Stimulated activated CD8-positive, alpha-beta memory T cell treated with anti-CD3 and anti-CD28 coated beads, Interleukin-4, amount 100 ng/mL, for 1 hour (primary cell): Measurements from ENCODE around the gene MYO1E.

Experiments
- DNase-seq, 2 donors: peaks; one replicate each; pipeline ENCODE4 v3.0.0-alpha.2; 2020; ENCODE audit warnings: low read depth in 2 of 2, low spot score in 1 of 2

The MYO1E gene

DNA sequence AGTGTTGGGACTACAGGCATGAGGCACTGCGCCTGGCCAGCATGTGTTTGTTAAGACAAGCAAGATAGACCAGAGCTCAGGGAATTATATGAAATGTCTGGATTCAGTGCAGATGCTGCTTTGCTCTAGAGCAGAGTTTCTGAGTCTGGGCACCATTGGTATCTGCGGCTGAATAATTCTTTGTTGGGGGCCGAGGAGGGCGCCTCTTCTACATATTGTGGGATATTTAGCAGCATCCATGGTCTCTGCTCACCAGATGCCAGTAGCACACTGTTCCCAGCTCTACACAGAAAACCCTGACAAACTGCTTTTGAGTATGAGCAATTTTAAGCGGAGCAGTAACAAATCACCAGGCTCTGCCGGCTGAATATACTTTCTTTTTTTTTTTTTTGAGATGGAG lies 169.7 kb downstream of the MYO1E start:
- no peak for DNase-seq

DNA sequence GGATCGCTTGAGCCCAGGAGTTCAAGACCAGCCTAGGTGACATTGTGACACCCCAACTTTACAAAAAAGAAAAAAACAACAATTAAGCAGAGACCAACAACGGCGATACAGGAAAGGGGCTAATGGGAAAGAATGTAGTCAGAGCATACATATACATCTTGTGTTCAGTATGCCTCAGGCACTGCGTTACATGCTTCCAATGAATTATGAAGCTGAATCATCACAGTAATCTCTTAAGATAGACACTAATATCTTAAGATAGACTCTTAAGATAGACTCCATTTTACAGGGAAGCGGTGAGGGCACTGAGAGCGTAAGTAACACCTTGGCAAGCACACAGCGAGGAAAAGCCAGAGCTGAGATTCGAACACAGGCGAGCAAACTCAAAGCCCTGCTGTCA lies 172.1 kb downstream of the MYO1E start:
- no peak for DNase-seq

DNA sequence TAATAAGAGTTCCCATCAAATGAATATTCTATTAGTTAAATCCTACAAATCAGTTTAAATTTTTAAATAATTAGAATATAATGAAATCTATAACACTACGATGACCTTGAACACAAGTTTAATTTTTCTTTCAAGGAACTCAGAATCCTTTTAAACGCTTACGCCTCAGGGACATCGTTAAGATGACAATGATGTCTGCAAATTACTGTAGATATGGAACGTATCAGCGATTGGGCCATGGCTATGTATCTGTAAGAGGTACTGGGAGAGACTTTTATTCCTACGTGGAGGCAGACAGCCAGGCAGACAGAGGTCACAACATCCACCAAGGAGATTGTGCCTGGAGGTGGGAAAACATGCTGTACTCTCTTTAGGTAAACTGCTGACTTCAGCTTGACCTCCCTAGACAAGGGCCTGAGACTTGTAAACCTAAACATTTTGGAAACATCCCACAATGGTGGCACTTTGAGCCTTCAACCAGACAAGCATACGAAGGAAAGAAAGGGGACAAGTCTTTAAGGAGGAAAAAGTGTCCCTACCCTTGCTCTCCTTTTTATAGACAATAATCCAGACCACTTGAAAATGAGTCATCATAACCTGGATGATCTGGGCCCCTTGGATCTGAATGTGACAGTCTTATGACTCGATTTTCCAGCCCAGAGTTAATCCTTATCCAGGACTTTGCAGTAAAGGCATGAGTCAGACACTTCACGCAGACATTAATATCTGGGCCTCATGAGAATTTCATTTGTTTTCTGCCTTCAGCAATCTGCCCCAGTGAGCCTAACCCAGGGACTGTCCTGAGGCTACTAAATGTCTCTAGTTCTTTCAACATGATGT lies 172.8 kb downstream of the MYO1E start:
- no peak for DNase-seq

DNA sequence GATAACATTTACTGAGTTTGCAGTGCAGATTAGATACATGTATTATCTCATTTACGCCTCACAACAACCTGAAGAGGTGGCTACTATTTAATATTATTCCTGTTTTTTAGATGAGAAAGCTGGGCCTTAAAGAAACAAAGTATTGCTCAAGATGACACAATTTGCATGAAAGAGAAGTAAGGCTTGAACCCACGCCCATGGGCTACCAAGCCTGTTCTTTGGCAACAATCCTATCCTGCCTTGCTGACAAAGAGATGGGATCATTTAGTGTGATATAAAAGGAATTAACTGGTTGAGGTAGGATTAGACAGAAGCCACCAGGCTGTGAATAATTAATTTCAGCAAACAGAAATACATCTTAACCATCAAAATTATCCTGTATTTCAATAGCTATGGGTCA lies 175.2 kb downstream of the MYO1E start:
- DNase-seq: no peak

DNA sequence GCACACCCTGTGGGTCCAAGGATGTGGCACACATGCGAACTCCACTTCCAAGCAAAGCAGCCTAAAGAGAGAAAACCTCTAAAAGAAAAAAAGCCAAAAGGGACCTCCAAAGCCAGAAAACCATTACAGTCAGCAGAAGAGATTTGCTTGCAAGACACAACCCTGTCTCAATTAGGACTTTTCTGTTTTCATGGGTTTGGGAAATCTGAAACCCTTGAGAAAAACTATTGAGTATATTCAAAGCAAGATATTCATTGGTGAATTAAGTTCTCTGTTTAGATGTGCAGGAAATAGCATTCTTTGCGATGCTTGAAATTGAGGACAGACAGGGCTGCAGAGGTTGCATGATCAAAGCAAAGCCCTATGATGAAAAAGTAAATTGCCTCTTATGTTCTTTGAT lies 176.3 kb downstream of the MYO1E start:
- DNase-seq: no peak

DNA sequence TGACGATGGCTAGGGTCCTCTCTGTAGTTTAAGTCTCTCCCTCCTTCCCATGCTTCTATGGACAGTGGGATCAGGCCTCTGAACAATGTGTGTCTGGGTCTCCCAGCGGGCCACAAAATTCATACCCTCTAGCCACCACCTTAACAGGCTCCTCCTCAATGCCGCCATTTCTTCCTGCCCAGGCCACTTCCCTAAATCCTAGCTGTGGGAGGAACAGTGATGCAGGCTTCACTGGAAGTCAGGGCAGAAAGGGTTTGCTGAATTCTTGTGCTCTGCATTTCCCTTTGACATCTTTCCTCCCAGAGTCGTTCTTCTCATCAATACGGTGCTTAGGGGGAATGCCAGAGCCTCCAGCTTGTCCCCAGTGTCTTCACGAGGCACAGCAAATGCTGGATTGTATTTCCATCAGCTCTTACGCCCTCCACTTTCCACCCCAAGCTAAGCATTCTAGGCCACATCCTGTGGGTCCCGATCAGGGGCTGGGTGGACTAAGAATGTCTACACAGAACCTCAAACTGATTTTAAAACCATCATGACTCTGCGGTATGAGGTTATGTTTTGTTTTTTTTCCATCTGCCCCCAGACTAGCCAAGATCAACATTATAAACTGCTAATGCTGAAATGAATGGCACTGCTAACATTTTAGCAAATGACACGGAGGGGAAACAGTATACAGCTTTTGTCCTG lies 177.9 kb downstream of the MYO1E start:
- no peak for DNase-seq

DNA sequence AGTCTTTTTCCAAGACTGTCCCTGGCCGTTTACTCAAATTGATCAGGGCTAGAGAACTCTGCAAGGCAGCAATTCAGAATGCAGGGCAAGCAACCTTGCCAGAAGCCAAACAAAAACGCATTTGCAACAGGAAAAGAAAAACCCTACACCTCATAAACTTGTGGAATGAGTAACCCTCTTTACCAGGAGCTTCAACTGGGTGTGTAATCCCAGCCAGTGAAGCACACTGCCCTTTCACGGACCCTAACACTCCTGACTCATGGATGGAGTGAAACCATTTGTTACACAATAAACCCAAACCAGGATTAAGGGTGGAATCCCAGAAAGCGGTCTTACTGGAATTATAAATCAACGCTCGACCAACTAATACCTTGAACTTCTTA lies 180.8 kb downstream of the MYO1E start:
- no peak for DNase-seq

DNA sequence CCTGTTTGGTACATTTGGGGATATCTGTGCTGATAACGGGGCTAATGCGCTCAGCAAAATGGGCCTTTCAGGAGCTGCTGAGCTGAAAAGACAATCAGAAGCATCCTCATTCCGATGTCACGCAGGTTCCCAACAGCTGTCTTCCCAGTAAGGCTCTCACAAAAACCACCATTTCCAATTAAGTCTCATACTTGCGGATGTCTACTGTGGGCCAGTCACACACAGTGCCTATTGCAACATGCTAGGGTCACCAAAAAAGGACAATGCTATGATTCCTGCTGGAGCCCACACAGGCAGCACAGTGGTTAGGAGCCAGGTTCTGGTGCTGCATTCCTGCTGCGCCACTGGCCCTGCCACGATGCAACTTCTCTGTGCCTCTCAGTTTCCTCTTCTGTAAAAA lies 182.4 kb downstream of the MYO1E start:
- no peak for DNase-seq

DNA sequence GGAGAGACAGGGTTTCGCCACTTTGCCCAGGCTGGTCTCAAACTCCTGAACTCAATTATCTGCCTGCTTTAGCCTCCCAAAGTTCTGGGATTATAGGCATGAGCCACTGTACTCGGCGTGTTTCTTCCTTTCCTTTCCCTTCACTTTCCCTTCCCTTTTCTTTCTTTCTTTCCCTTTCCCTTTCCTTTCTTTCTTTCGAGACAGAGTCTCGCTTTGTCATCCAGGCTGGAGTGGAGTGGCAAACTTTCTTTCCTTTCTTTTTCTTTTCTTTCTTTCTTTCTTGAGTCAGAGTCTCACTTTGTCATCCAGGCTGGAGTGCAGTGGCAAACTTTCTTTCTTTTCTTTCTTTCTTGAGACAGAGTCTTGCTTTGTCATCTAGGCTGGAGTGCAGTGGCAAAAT lies 183.4 kb downstream of the MYO1E start:
- DNase-seq: no peak

DNA sequence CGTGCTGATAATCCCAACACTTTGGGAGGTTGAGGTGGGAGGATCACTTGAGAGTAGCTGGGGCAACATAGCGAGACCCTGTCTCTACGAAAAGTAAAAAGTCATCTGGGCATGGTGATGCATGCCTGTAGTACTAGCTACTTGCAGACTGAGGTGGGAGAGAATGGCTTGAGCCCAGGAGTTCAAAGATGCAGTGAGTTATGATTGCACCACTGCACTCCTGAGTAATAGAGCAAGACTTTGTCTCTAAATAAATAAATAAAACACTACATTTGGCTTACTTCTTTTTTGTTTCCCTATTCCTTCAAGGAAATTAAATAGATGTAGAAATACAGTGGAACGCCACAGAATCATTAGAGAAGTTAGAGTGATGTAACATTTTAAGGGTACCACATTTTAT lies 186.2 kb downstream of the MYO1E start:
- no peak for DNase-seq

DNA sequence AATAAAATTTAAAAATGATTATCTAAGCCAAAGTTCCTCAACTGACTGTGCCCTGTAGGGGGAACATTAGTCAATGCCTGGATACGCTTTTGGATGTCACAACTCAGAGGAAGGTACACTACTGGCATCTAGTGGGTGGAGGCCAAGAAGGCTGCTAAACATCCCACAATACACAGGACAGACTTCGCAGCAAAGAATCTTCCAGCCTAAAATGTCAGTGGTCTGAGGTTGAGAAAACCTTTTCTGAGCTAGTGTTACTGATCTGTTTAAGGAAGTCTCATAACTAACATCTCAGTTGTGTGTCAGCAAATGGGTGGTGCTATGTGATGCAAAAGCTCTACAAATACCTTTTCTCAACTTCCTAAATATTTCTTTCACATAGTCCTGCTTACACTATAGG lies 186.9 kb downstream of the MYO1E start:
- DNase-seq: no peak

DNA sequence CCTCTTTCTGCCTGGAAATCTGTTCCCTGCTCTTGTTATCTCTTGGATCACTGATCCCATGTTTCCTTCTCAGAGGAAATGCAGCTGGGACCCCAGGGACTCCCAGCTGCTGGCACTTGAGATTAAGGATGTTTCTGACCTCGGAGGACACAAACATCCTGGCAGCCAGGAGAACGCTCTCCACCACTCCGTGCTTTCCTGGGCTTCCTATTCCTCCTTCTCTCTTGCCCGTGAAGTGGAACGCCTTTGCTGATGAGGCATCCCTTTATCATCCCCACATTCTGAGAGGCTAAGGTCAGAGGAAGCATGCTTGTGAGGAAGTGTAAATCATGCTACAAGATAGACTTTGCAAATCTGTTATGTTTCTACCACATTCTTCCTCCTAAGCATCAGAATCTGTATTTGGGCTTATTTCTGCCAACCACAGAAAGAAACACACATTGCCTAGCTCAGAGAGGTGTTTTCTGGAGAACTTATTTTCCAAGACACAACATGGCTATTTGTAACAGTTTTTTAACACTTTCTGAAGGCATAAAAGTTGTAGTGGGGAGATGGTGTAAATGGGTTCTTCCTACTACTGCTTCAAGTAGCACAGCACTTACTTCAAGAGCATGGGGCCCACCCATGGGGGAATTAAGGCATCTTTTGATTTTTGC lies 191.6 kb downstream of the MYO1E start:
- no peak for DNase-seq

DNA sequence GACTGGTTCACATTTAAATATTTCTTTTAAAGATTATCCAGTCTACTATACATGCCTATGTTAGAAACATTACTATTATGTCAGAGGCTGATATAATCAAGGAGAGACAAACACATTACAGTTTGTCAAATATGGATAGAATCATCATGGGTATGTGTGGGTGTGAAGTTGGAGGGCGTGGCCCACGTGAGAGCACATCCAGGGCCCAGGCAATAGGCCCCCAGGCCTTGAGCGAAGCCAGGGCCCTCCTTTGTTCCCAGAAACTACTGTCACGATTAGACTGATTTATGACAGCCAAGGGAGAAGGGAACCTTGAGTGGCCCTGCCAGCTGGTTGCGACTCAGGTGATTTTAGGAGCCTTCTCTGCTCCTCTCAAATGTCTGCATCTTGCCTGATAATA lies 193.0 kb downstream of the MYO1E start:
- DNase-seq: no peak

DNA sequence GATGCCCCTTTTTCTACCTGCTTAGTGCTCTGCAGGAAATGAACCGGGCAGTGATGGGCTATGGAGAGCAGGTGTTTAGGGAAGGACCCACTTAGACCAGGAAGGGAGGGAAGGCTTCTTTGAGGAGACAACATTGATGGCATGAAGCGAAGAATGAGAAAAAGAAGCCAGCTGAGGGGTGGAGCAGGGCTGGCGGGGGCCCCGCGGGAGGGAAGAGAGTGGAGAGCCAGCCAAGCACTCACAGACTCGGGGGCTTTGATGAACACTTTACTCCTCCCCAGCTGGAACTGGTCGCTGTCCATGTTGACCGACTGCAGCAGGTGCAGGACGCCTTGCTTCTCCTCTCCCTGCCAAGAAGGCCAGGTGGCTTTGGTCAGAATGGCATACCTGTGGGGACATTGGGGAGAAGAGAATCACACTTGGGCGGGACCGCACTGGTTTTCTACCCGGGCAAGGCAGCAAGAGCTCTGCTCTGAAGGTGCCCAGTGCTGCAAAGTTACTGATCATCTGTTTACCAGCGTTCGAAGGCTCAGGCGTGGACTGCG lies 194.4 kb downstream of the MYO1E start:
- DNase-seq: no peak

DNA sequence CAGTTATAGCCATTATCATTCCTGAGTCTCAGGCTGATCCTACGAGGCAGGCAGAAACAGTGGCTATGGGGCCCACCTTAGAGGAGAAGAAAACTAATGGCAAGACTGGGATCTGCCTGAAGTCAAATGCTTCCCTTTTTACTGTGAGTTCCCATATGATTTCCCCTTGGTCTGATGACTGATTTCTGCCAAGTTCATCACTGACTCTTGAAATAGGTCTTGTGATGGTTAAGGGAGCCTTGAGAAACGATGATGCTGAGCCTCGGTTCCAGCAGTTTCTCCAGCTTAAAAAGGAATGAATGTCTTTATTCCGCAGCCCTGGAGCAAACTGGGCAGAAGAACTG lies 195.4 kb downstream of the MYO1E start:
- DNase-seq: no peak

DNA sequence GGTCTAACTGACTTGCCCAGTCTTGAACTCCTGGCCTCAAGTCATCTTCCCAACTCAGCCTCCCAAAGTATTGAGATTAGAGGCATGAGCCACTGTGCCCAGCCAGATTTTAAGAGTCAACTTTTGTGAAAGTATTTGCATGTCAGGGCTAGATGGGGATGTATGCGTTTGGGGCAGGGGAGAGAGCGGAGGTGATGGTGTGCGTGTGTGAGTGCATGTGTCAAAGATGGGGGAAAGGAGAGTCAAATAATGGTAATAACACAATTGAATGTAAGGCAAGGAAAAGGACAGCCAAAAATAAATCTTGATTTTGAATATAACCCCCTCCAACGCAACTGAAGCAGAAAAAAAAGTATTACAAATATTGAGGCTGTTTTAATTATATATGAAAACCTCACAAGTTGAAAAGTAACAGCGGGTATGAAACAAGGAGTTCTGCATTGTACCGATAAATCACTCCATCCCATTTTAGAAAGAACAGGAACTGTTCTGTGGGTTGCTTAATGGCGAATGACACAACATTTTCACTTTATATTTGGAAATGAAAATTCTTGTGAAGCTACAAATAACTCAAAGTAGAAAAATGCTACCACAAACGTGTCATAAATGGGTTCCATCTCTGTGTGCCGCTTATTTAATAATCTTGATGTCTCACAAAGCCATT lies 195.9 kb downstream of the MYO1E start:
- DNase-seq: no peak

DNA sequence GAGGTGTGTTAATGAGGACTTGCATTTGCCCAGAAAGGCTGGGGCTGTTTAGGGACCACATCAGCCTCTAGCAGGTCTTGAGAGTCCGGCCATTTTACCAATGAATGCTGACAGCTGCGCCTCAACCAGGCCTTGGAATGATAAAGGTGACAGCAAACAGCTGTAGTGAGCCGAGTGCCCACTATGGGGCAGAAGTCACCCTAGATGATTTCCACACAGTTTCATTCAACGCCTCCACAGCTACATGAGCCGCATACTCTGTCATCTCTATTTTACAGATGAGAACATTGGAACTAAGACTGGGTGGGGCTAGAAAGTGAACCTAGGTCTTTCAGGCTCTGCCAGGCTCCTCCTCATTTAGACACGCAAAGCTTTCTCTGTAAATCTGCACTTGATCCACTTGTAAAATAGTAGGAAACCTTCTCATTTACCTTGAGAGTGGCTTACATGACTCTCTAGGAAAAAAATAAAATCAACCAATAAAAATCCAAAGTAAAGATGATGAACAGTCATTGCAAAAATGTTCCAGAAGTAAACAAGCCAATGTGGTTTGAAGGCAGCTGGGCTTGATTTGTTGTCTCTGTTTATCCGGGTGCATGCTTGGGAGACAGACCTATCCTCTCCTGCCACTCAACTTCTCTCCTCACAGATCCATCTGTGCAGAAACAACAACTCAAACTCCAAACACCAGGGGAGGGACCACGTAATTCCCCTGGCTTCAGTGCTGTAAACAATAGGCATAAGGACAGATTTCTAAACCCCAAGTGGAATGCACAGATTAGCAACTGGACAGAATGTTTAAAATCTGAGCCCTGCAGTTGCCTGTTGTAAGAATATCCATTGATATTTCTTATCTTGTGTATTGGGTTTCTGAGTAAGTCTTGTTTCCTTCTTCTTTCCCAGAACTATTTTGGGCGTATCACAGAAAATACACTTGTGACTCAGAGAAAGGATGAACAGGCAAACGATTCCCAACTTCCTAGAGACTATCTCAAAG lies 197.5 kb downstream of the MYO1E start:
- DNase-seq: no peak

DNA sequence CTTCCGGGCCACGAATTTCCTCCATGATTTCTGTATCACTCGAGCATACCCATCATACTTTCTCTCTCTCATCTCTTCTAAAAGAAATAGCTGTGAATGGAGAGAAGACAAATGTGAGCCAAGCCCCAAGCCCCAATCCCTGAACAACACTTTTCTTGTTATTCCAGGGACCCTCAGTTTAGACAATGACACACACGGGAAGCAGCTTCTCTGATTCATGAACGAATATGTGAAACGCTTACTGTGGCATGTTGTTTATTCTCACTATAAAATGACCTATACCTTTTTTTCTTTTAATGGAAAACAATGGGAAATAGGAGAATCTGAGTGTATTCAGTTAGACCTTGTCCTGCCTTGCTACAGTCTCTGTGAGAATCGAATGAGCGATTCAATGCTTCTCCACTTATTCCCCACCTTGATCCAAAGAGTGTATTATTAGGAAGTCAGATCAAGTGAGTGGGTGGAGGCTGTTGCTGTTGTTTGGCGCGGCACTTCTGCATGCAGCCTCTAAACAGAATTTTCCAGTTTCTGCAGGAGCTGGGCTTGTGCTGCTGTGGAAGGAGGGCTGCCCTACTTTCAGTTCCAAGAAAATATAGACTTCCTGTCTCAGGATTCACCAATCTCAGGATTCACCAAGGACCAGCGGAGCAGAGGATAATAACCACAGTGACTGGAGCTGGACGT lies 198.4 kb downstream of the MYO1E start:
- no peak for DNase-seq

DNA sequence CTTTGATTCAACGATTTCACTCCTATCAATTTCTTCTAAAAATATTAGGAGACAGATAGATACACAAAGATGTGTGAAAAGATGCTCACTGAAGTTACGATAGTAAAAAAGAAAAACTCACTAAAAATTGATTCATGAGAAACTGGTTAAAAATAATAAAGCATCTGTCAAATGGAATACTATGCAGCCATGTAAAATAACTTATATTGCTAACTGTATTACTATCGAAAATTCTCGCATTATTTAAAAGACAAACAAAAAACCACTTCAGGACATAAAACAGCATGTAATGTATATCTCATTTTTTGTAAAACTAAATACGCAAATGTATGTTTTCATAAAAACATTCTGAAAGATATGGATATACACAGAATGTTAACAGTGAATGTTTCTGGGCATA lies 199.5 kb downstream of the MYO1E start:
- DNase-seq: no peak
